SH-SY5Y (cell line): Measurements from ENCODE around the gene TRIM46.

Experiments
- GATA2 ChIP-seq: IDR thresholded peaks from 2 replicates; pipeline ENCODE4 v1.6.1; 2011; ENCODE audit warnings: mild to moderate bottlenecking, low read depth, low read length
- GATA3 ChIP-seq: IDR thresholded peaks from 2 replicates; pipeline ENCODE4 v1.6.1; 2011; ENCODE audit warnings: low read depth, mild to moderate bottlenecking, low read length, moderate library complexity

Gene TRIM46

GRCh38 chr1:155175281-155175926 is 1.8 kb downstream of the TRIM46 start:
- TF ChIP-seq GATA3 (no peak), GATA2 (no peak)

- TF ChIP-seq GATA2 (no peak), GATA3 (no peak)
These were observed 2.3 kb downstream of the TRIM46 start for GRCh38 chr1:155175927-155176371.

GRCh38 chr1:155176544-155177071 is 3.0 kb downstream of the TRIM46 start:
- TF ChIP-seq GATA2 (no peak), GATA3 (no peak)

- TF ChIP-seq GATA2 (no peak), GATA3 (no peak)
These were observed 3.7 kb downstream of the TRIM46 start for GRCh38 chr1:155177192-155177917.

GRCh38 chr1:155177918-155178281 is 4.3 kb downstream of the TRIM46 start:
- TF ChIP-seq GATA2 (no peak), GATA3 (no peak)

- no peak for TF ChIP-seq GATA3
- TF ChIP-seq GATA2, result no peak
These were observed 4.9 kb downstream of the TRIM46 start for GRCh38 chr1:155178441-155179111.

GRCh38 chr1:155179112-155180031 is 5.7 kb downstream of the TRIM46 start:
- TF ChIP-seq GATA3 (no peak), GATA2 (no peak)

- no peak for TF ChIP-seq GATA2
- TF ChIP-seq GATA3, result no peak
These were observed 7.9 kb downstream of the TRIM46 start for GRCh38 chr1:155181371-155182051.

GRCh38 chr1:155182052-155182550 is 8.5 kb downstream of the TRIM46 start:
- TF ChIP-seq GATA2 (no peak), GATA3 (no peak)

- no peak for TF ChIP-seq GATA3
- TF ChIP-seq GATA2, result no peak
These were observed 10.1 kb downstream of the TRIM46 start for GRCh38 chr1:155183775-155184221.

- TF ChIP-seq GATA3 (no peak), GATA2 (no peak)
These were observed 10.7 kb downstream of the TRIM46 start for GRCh38 chr1:155184351-155184811.

GRCh38 chr1:155184835-155185782 is 11.5 kb downstream of the TRIM46 start:
- TF ChIP-seq GATA3 (no peak), GATA2 (no peak)

GRCh38 chr1:155185783-155186066 is 12.1 kb downstream of the TRIM46 start:
- no peak for TF ChIP-seq GATA3
- no peak for TF ChIP-seq GATA2
